SU-DHL-6 (cell line): ENCODE measurements around the gene SRXN1.

Experiments used
- CTCF ChIP-seq: fragments of 200-600 bp; sonication (generic); IDR thresholded peaks from one replicate; pipeline ENCODE4 v1.5.1; 2017; ENCODE audit warnings: antibody characterized with exemption, mild to moderate bottlenecking, low read length, moderate library complexity; ENCODE audit not compliant: insufficient read depth, poor library complexity, severe bottlenecking
- EZH2phosphoT487 ChIP-seq: fragments of 200-600 bp; sonication (generic), shearing (Covaris generic); conservative IDR thresholded peaks from 2 replicates; pipeline ENCODE4 v1.6.1; 2018; ENCODE audit warnings: mild to moderate bottlenecking, antibody characterized with exemption, low read length, moderate library complexity, mixed read lengths

- TF ChIP-seq CTCF: no peak
- no peak for TF ChIP-seq EZH2phosphoT487
Measured at GRCh38 chr20:668050-668449, 15.1 kb upstream of the SRXN1 start.
